Activated naive CD4-positive, alpha-beta T cell treated with Interleukin-2 at 50 U/mL for 16 hours (primary cell): ENCODE results near the gene GLIPR2.
"Not testable (repeated sequence)": the region's sequence is repeated elsewhere in the genome, so short reads cannot be mapped to it uniquely, and the experiment has no call there.

ENCODE experiments used
- DNase-seq: peaks from one replicate; pipeline ENCODE4 v3.0.0-alpha.2; 2020

Gene GLIPR2

GRCh38 chr9:36145970-36146369 is 9.4 kb downstream of the GLIPR2 start:
- no peak for DNase-seq

GRCh38 chr9:36146651-36147050 is 10.1 kb downstream of the GLIPR2 start:
- no peak for DNase-seq

- no peak for DNase-seq
Measured at GRCh38 chr9:36147441-36148175, 11.1 kb downstream of the GLIPR2 start.

GRCh38 chr9:36148311-36149051 is 11.9 kb downstream of the GLIPR2 start:
- DNase-seq = peak; percentile 75

GRCh38 chr9:36149197-36149596 is 12.7 kb downstream of the GLIPR2 start:
- DNase-seq = no peak

- DNase-seq = no peak
Measured at GRCh38 chr9:36150574-36151315, 14.2 kb downstream of the GLIPR2 start.

GRCh38 chr9:36151316-36152210 is 15.0 kb downstream of the GLIPR2 start:
- peak; percentile 90 for DNase-seq

GRCh38 chr9:36152741-36153438 is 16.4 kb downstream of the GLIPR2 start:
- no peak for DNase-seq

- no peak for DNase-seq
Measured at GRCh38 chr9:36153746-36154145, 17.2 kb downstream of the GLIPR2 start.

- no peak for DNase-seq
Measured at GRCh38 chr9:36154331-36154952, 17.9 kb downstream of the GLIPR2 start.

GRCh38 chr9:36156116-36156515 is 19.6 kb downstream of the GLIPR2 start:
- no peak for DNase-seq

- no peak for DNase-seq
Measured at GRCh38 chr9:36158122-36158521, 21.6 kb downstream of the GLIPR2 start.

GRCh38 chr9:36158917-36159316 is 22.4 kb downstream of the GLIPR2 start:
- no peak for DNase-seq

- DNase-seq = not testable (repeated sequence)
Measured at GRCh38 chr9:36159509-36159908, 23.0 kb downstream of the GLIPR2 start.

- not testable (repeated sequence) for DNase-seq
Measured at GRCh38 chr9:36160126-36160525, 23.6 kb downstream of the GLIPR2 start.

- no peak for DNase-seq
Measured at GRCh38 chr9:36161187-36161586, 24.7 kb downstream of the GLIPR2 start.

- no peak for DNase-seq
Measured at GRCh38 chr9:36162211-36162738, 25.7 kb downstream of the GLIPR2 start.

GRCh38 chr9:36163049-36163785 is 26.7 kb downstream of the GLIPR2 start:
- no peak for DNase-seq

- DNase-seq = no peak
Measured at GRCh38 chr9:36163786-36164170, 27.2 kb downstream of the GLIPR2 start.

GRCh38 chr9:36164372-36164771 is 27.8 kb downstream of the GLIPR2 start:
- no peak for DNase-seq
